ENCODE measurements around the gene EVL. TPM values are rescaled to one million over a fixed set of nuclear protein-coding genes. Genes with fewer than 3 reads are reported as not detected.

Gene EVL
- polyA plus RNA-seq, 2 of the 4 experiments (the other 2 are of a cell fraction), result 14.8 to 32.9 TPM

GRCh38 chr14:100138082-100138787, 73.0 kb downstream of the EVL start:
- FAIRE-seq (no peak), DNase-seq (ENCODE audit: low read depth in 1 of 2, low spot score in 1 of 2) (no peak), ATAC-seq (no peak)
- CTCF ChIA-PET, result interaction anchor here (0.5 to 2.4 kb wide), 4 partner anchors 23 to 55 kb away, joined by 3 to 11 read pairs (median 5); no protein-coding TSS in a partner anchor
- Histone ChIP-seq H3K4me2 (no peak overlapping the region), H3K4me3 (no peak overlapping the region), H3K9me3 (no peaks in the 10 kb centered on the region), H3K4me1 (peaks cover 8% of the 10 kb centered on the region; the same call in 1 of the 3 replicates), H3K27ac (no peak overlapping the region)
- POLR2A ChIA-PET, result no interaction called here
- no peak for TF ChIP-seq HOXA7 (CRISPR knock-in tag; IDR thresholded peaks at IDR 0.05)
- TF ChIP-seq NFE2L2 (conservative IDR thresholded peaks at IDR 0.05; ENCODE audit: low read length), result no peak
- TF ChIP-seq FOSL2 (IDR thresholded peaks at IDR 0.05), result no peak
- TF ChIP-seq FOSL2 (CRISPR knock-in tag; IDR thresholded peaks at IDR 0.05), result no peak
- TF ChIP-seq ATOH8 (CRISPR knock-in tag; IDR thresholded peaks at IDR 0.05; ENCODE audit: low read depth), result no peak
- TF ChIP-seq GATA3 (IDR thresholded peaks at IDR 0.05; ENCODE audit: borderline replicate concordance), result no peak
- TF ChIP-seq HEYL (CRISPR knock-in tag; IDR thresholded peaks at IDR 0.05), result no peak
- TF ChIP-seq TP53 (CRISPR knock-in tag; IDR thresholded peaks at IDR 0.05), result no peak
- TF ChIP-seq SMC3 (IDR thresholded peaks at IDR 0.05), result no peak
- no peak for TF ChIP-seq FOXS1 (CRISPR knock-in tag; IDR thresholded peaks at IDR 0.05)
- no peak for TF ChIP-seq HOXB13 (CRISPR knock-in tag; IDR thresholded peaks at IDR 0.05; ENCODE audit: low read depth)
- WGBS (ENCODE audit: missing lambda C conversion rate), result 89% methylated on average over 8 of the region's 8 CpGs

DNA sequence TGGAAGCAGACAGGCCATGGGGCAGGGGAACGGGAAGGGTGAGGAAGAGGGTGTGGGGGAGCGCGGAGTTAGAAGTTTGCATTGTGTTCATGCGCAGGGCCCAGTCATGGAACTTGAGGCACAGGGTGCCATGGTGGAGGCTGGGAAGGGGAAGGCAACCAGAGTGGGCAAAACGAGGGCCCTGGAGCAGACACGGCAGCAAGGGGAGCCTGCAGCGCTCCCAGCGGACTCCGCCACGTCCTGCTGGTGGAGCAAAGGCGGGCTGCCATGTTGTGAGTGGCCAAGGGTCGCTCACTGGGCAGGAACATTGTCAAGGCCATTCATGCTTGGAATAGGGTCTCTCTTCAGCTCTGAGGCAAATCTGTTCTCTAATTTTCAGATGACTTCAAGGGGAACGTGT, 73.7 kb downstream of the EVL start:
- no peak overlapping the region for H3K4me3 ChIP-seq
- DNase-seq (ENCODE audit: low read depth in 1 of 2, low spot score in 1 of 2) (no peak), FAIRE-seq (no peak), ATAC-seq (no peak)
- ChIA-PET POLR2A (no interaction called here), CTCF (interaction anchor here (1.4 to 2.4 kb wide), 2 partner anchors 23 to 31 kb away, joined by 6 to 11 read pairs; no protein-coding TSS in a partner anchor)
- H3K9me3 ChIP-seq, result no peaks in the 10 kb centered on the region
- peaks cover 8% of the 10 kb centered on the region; the same call in 1 of the 3 replicates for H3K4me1 ChIP-seq
- no peak overlapping the region for H3K27ac ChIP-seq
- H3K4me2 ChIP-seq, result no peak overlapping the region
- TF ChIP-seq NFE2L2 (conservative IDR thresholded peaks at IDR 0.05; ENCODE audit: low read length) (no peak), NR3C1 (IDR thresholded peaks at IDR 0.05) (no peak), CBX8 (IDR thresholded peaks at IDR 0.05) (no peak), EP300 (IDR thresholded peaks at IDR 0.05) (no peak), SMC3 (IDR thresholded peaks at IDR 0.05) (no peak), EHF (CRISPR knock-in tag; IDR thresholded peaks at IDR 0.05) (no peak), RAD21 (conservative IDR thresholded peaks at IDR 0.05 in 1 of 2, IDR thresholded peaks at IDR 0.05 in 1 of 2) (no peak), CHD2 (IDR thresholded peaks at IDR 0.05; ENCODE audit: low read length, partially characterized antibody) (no peak), ZNF302 (CRISPR knock-in tag; IDR thresholded peaks at IDR 0.05) (no peak), HOXB5 (CRISPR knock-in tag; IDR thresholded peaks at IDR 0.05) (no peak), JUN (IDR thresholded peaks at IDR 0.05) (no peak), RFX5 (IDR thresholded peaks at IDR 0.05) (no peak), ZSCAN20 (CRISPR knock-in tag; IDR thresholded peaks at IDR 0.05) (no peak), ATOH8 (CRISPR knock-in tag; IDR thresholded peaks at IDR 0.05; ENCODE audit: low read depth) (no peak)
- 89% methylated on average over 13 of the region's 13 CpGs for WGBS (ENCODE audit: missing lambda C conversion rate)

DNA sequence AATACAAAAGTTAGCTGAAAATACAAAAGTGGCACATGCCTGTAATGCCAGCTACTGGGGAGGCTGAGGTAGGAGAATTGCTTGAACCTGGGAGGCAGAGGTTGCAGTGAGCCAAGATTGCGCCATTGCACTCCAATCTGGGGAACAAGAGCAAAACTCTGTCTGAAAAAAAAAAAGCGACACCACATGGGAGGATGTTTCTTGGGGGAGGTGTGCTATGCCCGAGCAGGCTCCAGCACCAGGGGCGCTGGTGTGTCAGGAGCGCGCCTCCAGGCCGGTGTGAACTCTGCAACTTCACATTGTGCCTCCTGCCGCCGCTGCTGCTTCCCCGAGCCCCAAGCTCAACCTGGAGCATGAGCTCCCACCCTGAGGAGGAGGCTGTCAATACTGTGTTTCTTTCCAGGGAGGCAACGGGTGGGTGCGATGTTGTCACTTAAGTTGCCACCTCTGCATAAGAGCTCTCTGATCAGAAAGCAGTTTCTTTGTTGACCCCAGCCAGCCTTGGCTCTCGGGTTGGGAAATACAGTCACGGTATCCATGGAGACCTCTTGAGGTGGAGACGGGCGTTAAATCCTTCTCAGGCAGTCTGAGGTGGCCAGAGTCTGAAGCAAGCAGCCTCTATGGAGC, 75.3 kb downstream of the EVL start:
- H3K4me3 ChIP-seq, result no peak overlapping the region
- no peak overlapping the region for H3K27ac ChIP-seq
- H3K9me3 ChIP-seq, result no peaks in the 10 kb centered on the region
- peaks cover 8% of the 10 kb centered on the region; the same call in 1 of the 3 replicates for H3K4me1 ChIP-seq
- FAIRE-seq, result no peak
- ChIA-PET CTCF (interaction anchor here (1.3 to 3.9 kb wide), 3 partner anchors 15 to 52 kb away, joined by 5 to 20 read pairs (median 8); no protein-coding TSS in a partner anchor), POLR2A (no interaction called here)
- WGBS (ENCODE audit: missing lambda C conversion rate), result 75% methylated on average over 16 of the region's 16 CpGs
- TF ChIP-seq POLR2AphosphoS2 (conservative IDR thresholded peaks at IDR 0.05; ENCODE audit: low read length) (no peak), RFX5 (IDR thresholded peaks at IDR 0.05) (no peak), EHF (CRISPR knock-in tag; IDR thresholded peaks at IDR 0.05) (no peak), CHD2 (IDR thresholded peaks at IDR 0.05; ENCODE audit: low read length, partially characterized antibody) (no peak), MAFK (IDR thresholded peaks at IDR 0.05; ENCODE audit: partially characterized antibody) (no peak), CEBPB (IDR thresholded peaks at IDR 0.05) (no peak), ZFP36 (IDR thresholded peaks at IDR 0.05; ENCODE audit: borderline replicate concordance, partially characterized antibody) (no peak), PHF8 (IDR thresholded peaks at IDR 0.05; ENCODE audit: borderline replicate concordance, low read depth) (no peak), FOSB (CRISPR knock-in tag; IDR thresholded peaks at IDR 0.05) (no peak), POLR2A (IDR thresholded peaks at IDR 0.05; ENCODE audit: low read length) (no peak), CBX2 (IDR thresholded peaks at IDR 0.05; ENCODE audit: borderline replicate concordance, low read depth) (no peak), BHLHE40 (IDR thresholded peaks at IDR 0.05; ENCODE audit: low read depth, low read length) (no peak)
- TF ChIP-seq, protein P1, sequence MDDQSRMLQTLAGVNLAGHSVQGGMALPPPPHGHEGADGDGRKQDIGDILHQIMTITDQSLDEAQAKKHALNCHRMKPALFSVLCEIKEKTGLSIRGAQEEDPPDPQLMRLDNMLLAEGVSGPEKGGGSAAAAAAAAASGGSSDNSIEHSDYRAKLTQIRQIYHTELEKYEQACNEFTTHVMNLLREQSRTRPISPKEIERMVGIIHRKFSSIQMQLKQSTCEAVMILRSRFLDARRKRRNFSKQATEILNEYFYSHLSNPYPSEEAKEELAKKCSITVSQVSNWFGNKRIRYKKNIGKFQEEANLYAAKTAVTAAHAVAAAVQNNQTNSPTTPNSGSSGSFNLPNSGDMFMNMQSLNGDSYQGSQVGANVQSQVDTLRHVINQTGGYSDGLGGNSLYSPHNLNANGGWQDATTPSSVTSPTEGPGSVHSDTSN (IDR thresholded peaks at IDR 0.05), result no peak
- DNase-seq (ENCODE audit: low read depth in 1 of 2, low spot score in 1 of 2), result peak in 1 of 2 experiments; percentile 26
- ATAC-seq, result peak in 1 of 2 experiments; percentile 51; a peak in 3 of 6 replicates
- no peak overlapping the region for H3K4me2 ChIP-seq
